Measurements from ENCODE around the gene CYTH1.

Gene CYTH1

GRCh38 chr17:78668847-78669246 is 113.2 kb downstream of the CYTH1 start:
- no peak overlapping the region for H3K4me3 ChIP-seq
- no peak overlapping the region for H3K27ac ChIP-seq

DNA sequence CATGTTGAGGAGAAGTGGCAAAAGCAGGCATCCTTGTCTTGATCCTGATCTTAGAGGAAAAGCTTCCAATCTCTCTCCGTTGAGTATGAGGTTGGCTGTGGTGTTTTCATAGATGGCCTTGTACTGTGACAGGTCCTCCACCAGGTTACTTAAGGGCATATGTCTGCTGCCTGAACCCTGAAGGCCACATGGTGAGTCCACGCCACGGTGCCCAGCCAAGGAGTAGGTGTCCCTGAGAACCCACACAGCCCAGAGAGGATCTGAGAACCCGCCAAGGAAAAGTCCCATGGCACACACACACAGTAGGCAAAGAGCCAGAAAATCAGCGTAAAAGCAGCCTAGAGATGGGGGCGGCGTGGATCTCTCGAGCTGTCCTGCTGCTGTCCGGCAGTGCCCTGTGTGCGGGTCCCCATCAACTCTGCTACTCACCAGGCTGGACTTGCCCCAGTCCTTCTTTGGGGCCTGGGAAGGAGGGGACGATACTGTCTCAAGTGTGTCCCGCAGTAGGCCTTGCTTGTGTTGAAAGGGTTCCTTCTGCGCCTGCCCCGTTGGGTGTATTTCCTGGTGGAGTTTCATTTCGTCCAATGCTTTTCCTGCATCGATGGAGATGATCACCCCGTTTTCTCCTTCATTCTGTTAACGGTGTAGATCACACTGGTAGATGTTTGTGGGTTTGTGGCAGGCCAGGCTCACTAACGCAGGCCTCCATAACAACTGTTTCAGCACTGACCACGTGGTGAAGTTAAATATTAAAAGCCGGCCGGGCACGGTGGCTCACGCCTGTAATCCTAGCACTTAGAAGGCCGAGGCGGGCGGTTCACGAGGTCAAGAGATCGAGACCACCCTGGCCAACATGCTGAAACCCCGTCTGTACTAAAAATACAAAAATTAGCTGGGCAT is 114.1 kb downstream of the CYTH1 start:
- Histone ChIP-seq H3K27ac (no peak overlapping the region), H3K4me3 (no peak overlapping the region)

GRCh38 chr17:78667091-78667490 is 115.0 kb downstream of the CYTH1 start:
- Histone ChIP-seq H3K4me3 (no peak overlapping the region), H3K27ac (peak overlapping the region in 6 of 21 experiments; percentile 0 to 67 (median 60))

DNA sequence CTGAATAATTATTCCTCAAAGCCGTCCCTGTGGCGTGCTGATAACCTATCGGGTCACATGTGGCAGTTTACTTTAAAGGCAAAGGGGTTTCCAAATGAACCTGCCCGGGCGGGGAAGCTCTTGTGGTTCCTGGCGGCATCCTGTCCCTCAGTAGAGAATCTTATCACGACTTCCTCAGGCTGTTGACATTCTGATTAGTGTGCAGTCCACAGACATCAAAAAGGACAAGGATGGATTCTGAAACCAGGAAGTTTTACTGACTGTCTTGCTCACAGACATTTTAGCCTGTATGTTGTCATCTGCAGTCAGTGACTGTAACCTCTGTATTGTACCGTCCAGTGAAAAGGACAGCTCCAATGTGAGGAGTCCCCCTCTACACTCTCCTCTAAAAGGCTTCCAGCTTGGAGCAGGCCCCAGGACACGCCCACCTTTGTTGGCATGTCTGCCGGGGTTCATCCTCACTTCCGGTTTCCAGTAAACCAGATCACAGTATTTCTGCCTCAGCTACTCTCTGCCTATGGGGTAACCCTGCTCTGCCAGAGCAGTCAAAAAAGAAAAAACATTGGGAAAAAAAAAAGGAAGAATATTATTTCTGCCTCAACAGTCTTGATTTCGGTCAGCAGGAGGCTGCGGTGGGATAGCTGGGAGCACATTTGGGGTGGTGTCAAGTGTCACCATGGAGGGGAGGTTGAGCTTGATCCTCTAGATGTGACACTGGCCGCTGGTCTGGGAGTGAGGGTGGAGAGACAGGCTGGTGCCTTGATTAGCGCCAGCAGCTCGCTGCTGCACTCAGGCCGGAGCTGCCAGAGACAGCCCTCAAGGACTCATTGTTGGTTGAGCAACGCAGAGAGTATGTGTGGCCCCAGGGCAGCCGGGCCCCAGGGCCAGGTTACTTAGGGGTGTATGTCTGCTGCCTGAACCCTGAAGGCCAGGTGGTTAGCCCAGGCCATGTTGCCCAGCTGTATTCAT is 115.8 kb downstream of the CYTH1 start:
- H3K27ac ChIP-seq: peak overlapping the region in 19 of 21 experiments; percentile 0 to 75 (median 54)
- H3K4me3 ChIP-seq: no peak overlapping the region

GRCh38 chr17:78665387-78665951 is 116.6 kb downstream of the CYTH1 start:
- H3K4me3 ChIP-seq: no peak overlapping the region
- peak overlapping the region in 14 of 21 experiments; percentile 6 to 75 (median 57) for H3K27ac ChIP-seq

GRCh38 chr17:78664476-78665386 is 117.3 kb downstream of the CYTH1 start:
- H3K4me3 ChIP-seq: no peak overlapping the region

DNA sequence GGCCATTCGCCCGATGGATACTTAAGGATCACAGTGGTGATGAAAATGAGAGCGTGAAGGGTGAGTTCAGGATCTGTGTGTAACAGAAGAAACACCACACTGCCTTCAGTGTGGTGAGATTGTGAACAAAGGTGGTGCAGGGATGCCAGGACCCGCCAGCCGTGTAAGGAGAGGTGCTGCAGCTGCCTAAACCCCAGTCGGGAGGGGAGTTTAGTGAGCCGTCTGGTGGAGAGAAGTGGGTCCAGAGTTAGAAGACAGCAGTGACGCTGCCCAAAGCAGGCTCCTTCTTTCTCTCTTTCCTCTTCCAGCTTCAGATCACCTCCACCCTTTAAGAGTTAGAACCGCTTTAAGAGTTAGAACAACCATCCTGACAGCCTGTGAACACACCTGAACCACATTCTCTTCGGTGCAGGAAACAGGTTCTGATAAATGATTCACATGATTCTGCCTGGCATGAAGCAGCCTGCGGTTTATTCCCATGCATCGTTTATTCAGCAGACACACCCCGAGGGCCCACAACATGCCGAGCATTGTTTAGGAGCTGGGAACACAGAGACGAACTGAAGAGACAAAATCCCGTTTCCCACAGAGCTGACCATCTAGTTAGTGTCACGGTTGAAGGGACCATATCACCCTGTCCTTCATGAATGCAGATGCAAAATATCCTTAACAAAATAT is 120.8 kb downstream of the CYTH1 start:
- no peak overlapping the region for H3K4me3 ChIP-seq
- peak overlapping the region in 3 of 21 experiments; percentile 6 to 73 (median 57) for H3K27ac ChIP-seq

More at GRCh38 chr17:78664476-78665386, 117.3 kb downstream of the CYTH1 start:
- peak overlapping the region in 2 of 21 experiments; percentile 36 to 56 for H3K27ac ChIP-seq

DNA sequence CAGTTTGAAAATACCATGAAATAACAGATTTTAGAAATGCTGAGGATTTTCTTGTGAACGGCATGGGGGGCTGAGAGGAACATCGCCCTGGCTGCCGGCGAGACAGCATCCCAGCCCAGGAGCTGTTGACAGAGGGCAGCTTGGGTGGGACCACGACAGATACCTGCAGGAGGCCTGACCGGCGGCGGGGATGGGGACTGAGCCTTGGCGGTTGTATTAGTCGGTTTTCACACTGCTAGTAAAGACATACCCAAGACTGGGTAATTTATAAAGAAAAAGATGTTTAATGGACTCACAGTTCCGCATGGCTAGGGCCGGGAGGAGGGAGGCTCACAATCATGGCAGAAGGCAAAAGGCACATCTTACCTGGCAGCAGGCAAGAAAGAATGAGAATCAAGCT is 122.5 kb downstream of the CYTH1 start:
- Histone ChIP-seq H3K27ac (no peak overlapping the region), H3K4me3 (no peak overlapping the region)

DNA sequence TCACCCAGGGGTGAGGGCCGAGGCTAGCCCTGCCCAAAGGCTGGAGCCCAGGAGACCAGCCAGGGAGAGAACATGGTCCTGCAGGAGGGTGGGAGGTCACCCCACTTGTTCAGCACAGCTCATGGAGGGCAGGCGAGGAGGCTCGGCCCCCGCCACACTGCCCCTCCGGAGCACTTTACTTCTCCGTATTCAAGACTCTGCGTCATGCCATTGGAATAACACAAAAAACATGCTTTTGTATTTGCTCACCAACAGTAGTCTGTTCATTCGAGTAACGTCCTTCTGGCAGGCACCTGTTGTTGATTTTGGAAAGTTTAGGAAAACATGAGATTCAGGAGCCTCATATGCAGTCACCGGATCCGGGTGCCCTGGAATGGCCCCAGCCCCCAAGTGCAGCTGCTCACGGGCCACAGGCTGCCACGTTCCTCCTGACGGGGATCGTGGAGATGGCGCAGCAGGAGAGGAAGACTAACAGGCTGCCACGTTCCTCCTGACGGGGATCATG is 123.7 kb downstream of the CYTH1 start:
- no peak overlapping the region for H3K27ac ChIP-seq
- H3K4me3 ChIP-seq: no peak overlapping the region

DNA sequence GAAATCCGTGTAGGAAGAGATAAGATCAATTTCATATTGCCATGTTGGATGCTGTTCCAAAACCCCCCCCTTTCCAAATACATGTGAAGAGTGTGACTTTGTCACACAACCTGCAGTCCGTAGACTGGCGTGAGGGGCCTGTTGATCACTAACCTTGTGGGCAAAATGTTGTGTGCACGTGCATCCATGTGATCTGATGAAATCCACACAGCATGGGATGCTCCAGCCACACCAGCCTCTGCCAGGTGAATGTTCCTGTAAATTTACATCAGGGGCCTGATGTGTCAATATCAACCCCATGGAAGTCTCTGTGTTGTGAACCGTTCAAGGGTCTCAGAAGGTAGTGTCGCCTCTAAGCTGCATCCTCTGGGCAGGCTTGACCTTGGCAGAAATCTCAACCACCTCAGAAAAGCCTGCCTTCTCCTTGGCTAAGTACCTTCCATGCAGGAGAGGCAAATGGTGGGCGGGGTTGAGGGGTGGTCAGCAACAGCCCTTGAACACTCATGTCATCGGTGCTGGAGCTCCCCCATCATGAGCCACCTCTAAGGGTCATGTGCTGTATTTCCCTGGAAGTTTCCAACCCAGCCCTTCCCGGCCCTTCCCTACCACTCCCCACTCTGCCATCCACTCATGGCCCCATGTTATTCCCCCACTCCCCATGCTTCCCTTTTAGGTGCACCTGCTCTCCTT is 126.7 kb downstream of the CYTH1 start:
- H3K4me3 ChIP-seq: no peak overlapping the region
- H3K27ac ChIP-seq: no peak overlapping the region

DNA sequence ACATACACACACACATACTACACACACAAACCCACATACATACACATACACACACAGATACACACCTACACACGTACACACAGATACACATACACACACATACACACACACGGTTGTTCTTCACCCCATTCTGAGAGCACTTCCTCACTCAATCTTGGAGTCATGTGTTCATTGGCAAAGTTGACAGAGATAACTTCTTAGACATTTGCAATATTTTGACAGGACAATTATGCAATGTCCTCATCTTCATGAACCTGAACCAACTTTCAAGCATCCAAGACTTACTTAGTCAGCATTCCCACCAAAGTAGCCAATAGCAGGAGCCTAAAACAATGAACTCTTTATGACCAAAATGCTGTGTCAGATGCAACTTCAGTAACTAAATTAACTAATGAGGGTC is 127.7 kb downstream of the CYTH1 start:
- Histone ChIP-seq H3K27ac (no peak overlapping the region), H3K4me3 (no peak overlapping the region)

- H3K27ac ChIP-seq: peak overlapping the region in 1 of 21 experiments; percentile 65
Measured at GRCh38 chr17:78653382-78653781, 128.7 kb downstream of the CYTH1 start.

DNA sequence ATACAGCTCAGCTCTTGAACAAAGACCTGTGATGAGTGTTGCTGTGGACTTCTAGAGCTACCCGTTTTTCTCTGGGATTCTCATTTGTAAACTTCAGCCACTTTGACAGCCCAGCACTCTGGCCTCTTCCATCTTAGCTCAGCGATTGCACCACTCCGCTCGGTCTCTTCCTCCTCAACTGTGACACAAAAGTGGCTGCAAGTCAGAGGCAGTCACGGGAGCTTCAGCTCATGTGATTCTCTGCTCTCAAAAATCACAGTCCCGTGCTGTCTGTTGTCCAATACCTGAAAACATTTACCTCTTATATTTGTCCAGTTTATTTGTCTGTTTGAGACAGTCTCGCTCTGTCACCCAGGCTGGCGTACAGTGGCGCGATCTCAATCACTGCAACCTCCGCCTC is 129.2 kb downstream of the CYTH1 start:
- Histone ChIP-seq H3K4me3 (no peak overlapping the region), H3K27ac (peak overlapping the region in 1 of 21 experiments; percentile 65)

More at GRCh38 chr17:78653382-78653781, 128.7 kb downstream of the CYTH1 start:
- H3K4me3 ChIP-seq: no peak overlapping the region

GRCh38 chr17:78652024-78652423 is 130.0 kb downstream of the CYTH1 start:
- H3K27ac ChIP-seq: peak overlapping the region in 1 of 21 experiments; percentile 29
- no peak overlapping the region for H3K4me3 ChIP-seq

GRCh38 chr17:78651554-78651953 is 130.5 kb downstream of the CYTH1 start:
- H3K4me3 ChIP-seq: no peak overlapping the region
- peak overlapping the region in 1 of 21 experiments; percentile 29 for H3K27ac ChIP-seq

DNA sequence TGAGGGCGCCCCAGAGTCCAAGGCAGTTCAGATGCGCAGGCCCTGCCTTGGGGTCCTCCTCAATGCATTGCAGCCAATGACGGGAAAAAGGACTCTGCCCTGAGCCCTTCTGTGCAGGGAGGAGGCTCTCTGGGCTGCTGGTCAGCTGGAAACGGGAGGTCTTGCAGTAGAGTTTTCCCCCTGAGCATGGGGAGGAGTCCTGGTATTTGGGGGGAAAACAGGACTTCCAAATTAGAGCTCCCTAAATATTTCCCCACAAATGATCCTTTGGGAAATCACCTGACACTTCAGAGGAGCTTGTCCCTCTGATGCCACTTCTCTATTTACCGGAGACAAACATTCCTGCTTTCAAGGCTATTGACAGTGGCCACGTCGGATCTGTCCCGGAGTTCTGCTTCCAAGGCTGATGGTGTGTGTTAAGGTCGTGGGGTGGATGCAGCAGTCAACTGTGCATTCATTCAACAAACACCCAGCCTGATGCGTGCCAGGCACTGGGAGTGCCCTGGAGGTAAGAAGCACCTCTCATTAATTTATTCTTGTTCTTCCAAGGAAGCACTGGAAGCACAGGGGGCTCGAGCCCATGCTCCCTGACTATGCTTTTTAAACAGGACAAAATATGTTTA is 131.9 kb downstream of the CYTH1 start:
- H3K4me3 ChIP-seq: no peak overlapping the region
- no peak overlapping the region for H3K27ac ChIP-seq

GRCh38 chr17:78648293-78648692 is 133.8 kb downstream of the CYTH1 start:
- H3K4me3 ChIP-seq: no peak overlapping the region
- H3K27ac ChIP-seq: no peak overlapping the region

Data from skin epidermis (tissue), 12 donors.